Measurements from ENCODE around the gene LRRC27.
"Not testable (repeated sequence)": the region's sequence is repeated elsewhere in the genome, so short reads cannot be mapped to it uniquely, and the experiment has no call there.

The LRRC27 gene

GRCh38 chr10:132292287-132293200, 39.4 kb upstream of the LRRC27 start:
- no peak for DNase-seq (ENCODE audit: low spot score)
- Histone ChIP-seq H3K27ac (no peak overlapping the region), H3K4me3 (no peak overlapping the region)
- TF ChIP-seq, protein P1, sequence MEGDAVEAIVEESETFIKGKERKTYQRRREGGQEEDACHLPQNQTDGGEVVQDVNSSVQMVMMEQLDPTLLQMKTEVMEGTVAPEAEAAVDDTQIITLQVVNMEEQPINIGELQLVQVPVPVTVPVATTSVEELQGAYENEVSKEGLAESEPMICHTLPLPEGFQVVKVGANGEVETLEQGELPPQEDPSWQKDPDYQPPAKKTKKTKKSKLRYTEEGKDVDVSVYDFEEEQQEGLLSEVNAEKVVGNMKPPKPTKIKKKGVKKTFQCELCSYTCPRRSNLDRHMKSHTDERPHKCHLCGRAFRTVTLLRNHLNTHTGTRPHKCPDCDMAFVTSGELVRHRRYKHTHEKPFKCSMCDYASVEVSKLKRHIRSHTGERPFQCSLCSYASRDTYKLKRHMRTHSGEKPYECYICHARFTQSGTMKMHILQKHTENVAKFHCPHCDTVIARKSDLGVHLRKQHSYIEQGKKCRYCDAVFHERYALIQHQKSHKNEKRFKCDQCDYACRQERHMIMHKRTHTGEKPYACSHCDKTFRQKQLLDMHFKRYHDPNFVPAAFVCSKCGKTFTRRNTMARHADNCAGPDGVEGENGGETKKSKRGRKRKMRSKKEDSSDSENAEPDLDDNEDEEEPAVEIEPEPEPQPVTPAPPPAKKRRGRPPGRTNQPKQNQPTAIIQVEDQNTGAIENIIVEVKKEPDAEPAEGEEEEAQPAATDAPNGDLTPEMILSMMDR (IDR thresholded peaks at IDR 0.05) = no peak

DNA sequence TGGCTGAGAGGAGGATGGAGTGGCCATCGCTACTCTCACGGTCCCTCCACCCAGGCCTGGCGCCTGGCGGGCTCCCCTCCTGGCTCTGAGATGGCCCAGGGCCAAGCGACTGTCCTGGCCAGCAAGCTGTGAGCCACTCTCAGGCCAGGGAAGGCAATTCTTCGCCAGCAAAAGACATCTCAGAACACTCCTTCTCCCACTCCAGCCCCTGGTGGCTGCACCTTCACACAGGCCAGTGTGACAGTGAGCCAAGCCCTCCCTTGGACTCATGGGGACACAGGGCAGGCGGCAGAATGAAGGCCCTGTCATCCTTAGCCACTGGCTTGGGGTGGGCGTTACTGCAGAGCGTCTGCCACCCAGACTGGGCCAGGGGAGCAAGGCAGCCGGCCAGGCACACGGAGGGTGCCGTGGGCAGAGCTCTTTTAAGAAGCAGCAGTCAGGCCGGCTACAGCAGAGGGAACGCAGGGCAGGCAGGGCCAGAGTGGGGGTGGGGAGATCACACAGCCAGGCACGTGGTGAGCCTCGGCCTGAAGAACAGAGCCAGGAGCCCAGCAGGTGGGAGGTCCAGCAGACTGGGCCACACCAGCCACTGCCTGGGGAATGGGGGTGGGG, 38.7 kb upstream of the LRRC27 start:
- TF ChIP-seq, protein P1 (IDR thresholded peaks at IDR 0.05) = no peak
- Histone ChIP-seq H3K4me3 (no peak overlapping the region), H3K27ac (no peak overlapping the region)
- no peak for DNase-seq (ENCODE audit: low spot score)

GRCh38 chr10:132293813-132294520, 38.0 kb upstream of the LRRC27 start:
- no peak overlapping the region for H3K4me3 ChIP-seq
- H3K27ac ChIP-seq = no peak overlapping the region
- no peak for DNase-seq (ENCODE audit: low spot score)
- TF ChIP-seq, protein P1 (IDR thresholded peaks at IDR 0.05) = no peak

- TF ChIP-seq, protein P1 (IDR thresholded peaks at IDR 0.05) = no peak
- no peak overlapping the region for H3K4me3 ChIP-seq
- no peak overlapping the region for H3K27ac ChIP-seq
- DNase-seq (ENCODE audit: low spot score) = no peak
Observed at GRCh38 chr10:132294561-132295318, 37.3 kb upstream of the LRRC27 start.

DNA sequence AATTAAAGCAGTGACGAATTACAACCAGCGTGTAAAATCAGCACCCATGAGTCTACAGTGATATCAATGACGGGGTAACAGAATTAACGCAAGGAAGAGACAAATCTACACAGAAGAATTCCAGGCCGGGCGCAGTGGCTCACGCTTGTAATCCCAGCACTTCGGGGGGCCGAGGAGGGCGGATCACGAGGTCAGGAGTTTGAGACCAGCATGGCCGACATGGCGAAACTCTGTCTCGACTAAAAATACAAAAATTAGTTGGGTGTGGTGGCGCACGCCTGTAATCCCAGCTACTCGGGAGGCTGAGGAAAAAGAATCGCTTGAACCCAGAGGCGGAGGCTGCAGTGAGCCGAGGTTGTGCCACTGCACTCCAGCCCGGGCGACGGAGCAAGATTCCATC, 36.5 kb upstream of the LRRC27 start:
- not testable (repeated sequence) for DNase-seq (ENCODE audit: low spot score); H3K4me3 ChIP-seq; H3K27ac ChIP-seq

DNA sequence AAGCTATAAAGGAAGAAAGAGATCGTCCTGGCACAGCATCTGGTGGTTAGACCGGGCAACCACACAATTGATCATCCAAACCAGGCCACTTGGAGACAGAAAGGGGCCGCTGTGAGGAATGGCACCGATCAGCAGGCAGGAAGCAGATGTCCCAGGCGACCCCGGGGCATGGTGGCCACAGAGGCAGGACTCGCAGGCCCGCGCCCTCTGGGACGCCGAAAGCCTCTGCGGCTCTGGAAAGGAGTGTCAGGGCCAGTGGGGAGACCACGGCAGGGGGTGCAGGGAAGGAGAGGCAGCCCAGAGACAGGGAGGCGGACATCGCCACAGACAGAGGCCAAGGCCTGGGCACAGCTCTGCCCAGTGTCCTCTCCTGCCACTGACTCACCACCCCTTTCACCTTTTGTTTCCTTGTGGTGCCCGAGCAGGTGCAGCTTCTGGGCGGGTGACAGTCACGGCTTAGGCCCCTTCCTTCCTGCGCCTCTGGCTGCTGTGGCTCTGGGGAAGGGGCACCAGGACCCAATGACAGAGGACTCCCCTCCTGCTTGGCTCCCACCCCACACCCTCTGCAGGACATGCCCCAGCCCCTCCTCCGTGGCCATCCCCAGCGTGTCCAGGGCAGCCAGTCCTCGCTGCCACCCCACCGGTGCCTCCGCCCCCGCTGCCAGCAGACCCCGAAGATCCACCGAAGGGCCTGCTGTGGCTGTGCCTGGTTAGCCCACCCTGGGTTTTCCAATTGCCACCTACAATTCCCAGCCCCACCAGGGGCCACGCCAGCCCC, 35.1 kb upstream of the LRRC27 start:
- peak; percentile 56 for DNase-seq (ENCODE audit: low spot score)
- Histone ChIP-seq H3K27ac (no peak overlapping the region), H3K4me3 (no peak overlapping the region)
- TF ChIP-seq, protein P1 (IDR thresholded peaks at IDR 0.05) = no peak

All from coronary artery (tissue), 2 donors.